SK-N-SH (cell line): Measurements from ENCODE around the gene SHMT2.

Source experiments
- CTCF ChIP-seq: fragments of 200-600 bp; sonication (generic); IDR thresholded peaks from 2 replicates; pipeline ENCODE4 v1.6.1; 2017; ENCODE audit warnings: antibody characterized with exemption, mild to moderate bottlenecking, moderate library complexity
- ELF1 ChIP-seq: IDR thresholded peaks from 2 replicates; pipeline ENCODE4 v1.4.0; 2012
- EP300 ChIP-seq, 2 experiments: IDR thresholded peaks; 2 replicates each; pipeline versions ENCODE4 v1.4.0 to v1.6.1; 2012; ENCODE audit warnings: borderline replicate concordance in 1 of 2, low read depth in 1 of 2, low read length in 1 of 2
- EZH2phosphoT487 ChIP-seq: fragments of 200-600 bp; sonication (generic); IDR thresholded peaks from 2 replicates; pipeline ENCODE4 v1.6.1; 2017; ENCODE audit warnings: low read depth, mixed run types, mild to moderate bottlenecking, antibody characterized with exemption, moderate library complexity, borderline replicate concordance
- FOXM1 ChIP-seq: IDR thresholded peaks from 2 replicates; pipeline ENCODE4 v1.4.0; 2012; ENCODE audit warnings: low read depth, mild to moderate bottlenecking
- JUND ChIP-seq: IDR thresholded peaks from 2 replicates; pipeline ENCODE4 v1.4.0; 2012
- MAX ChIP-seq: IDR thresholded peaks from 2 replicates; pipeline ENCODE4 v1.4.0; 2012; ENCODE audit warnings: low read depth
- MXI1 ChIP-seq: IDR thresholded peaks from 2 replicates; pipeline ENCODE4 v1.6.1; 2012; ENCODE audit warnings: mild to moderate bottlenecking, low read depth, low read length, improper control_type of control experiment
- REST ChIP-seq: IDR thresholded peaks from 2 replicates; pipeline ENCODE4 v1.6.1; 2012; ENCODE audit warnings: mild to moderate bottlenecking, low read depth, low read length, moderate library complexity
- RFX5 ChIP-seq: IDR thresholded peaks from 2 replicates; pipeline ENCODE4 v1.6.1; 2012; ENCODE audit warnings: mild to moderate bottlenecking, improper control_type of control experiment, low read length
- SMC3 ChIP-seq: IDR thresholded peaks from 2 replicates; pipeline ENCODE4 v1.6.1; 2012; ENCODE audit warnings: low read depth, low read length, improper control_type of control experiment
- TCF12 ChIP-seq: IDR thresholded peaks from 2 replicates; pipeline ENCODE4 v1.4.0; 2012
- USF1 ChIP-seq: IDR thresholded peaks from 2 replicates; pipeline ENCODE4 v1.4.0; 2012; ENCODE audit warnings: low read depth, borderline replicate concordance
- YY1 ChIP-seq: IDR thresholded peaks from 2 replicates; pipeline ENCODE4 v1.4.0; 2012; ENCODE audit warnings: low read depth, mild to moderate bottlenecking

- TF ChIP-seq FOXM1: no peak
- no peak for TF ChIP-seq YY1
- TF ChIP-seq USF1: no peak
- TF ChIP-seq CTCF: no peak
- no peak for TF ChIP-seq EP300 (IDR thresholded peaks at IDR 0.05; ENCODE audit: borderline replicate concordance in 1 of 2, low read depth in 1 of 2, low read length in 1 of 2)
- TF ChIP-seq ELF1: no peak
- TF ChIP-seq REST: no peak
- no peak for TF ChIP-seq JUND
- no peak for TF ChIP-seq RFX5
- TF ChIP-seq MAX: no peak
- TF ChIP-seq TCF12: no peak
- no peak for TF ChIP-seq EZH2phosphoT487
- TF ChIP-seq MXI1: no peak
- TF ChIP-seq SMC3: no peak
Observed at GRCh38 chr12:57227315-57228115, 2.0 kb upstream of the SHMT2 start.
